GM23248 (cell line): ENCODE results near the gene ARFIP1. TPM values are rescaled to one million over a fixed set of nuclear protein-coding genes. Genes with fewer than 3 reads are reported as not detected.

Experiments
- DNase-seq: peaks from one replicate; pipeline ENCODE4 v3.0.0-alpha.2; 2015
- H2AFZ ChIP-seq: fragments of 200-600 bp; sonication (generic); 2 replicates; pipeline ENCODE4 v1.6.1; 2016; ENCODE audit warnings: antibody characterized with exemption
- H3F3A ChIP-seq: fragments of 200-600 bp; sonication (generic); 2 replicates; pipeline ENCODE4 v1.6.1; 2016; ENCODE audit warnings: mild to moderate bottlenecking, antibody characterized with exemption, mixed run types; ENCODE audit not compliant: insufficient read depth
- H3K27ac ChIP-seq: fragments of 200-600 bp; sonication (generic); 2 replicates; pipeline ENCODE4 v1.5.1; 2016; ENCODE audit warnings: mild to moderate bottlenecking
- H3K27me3 ChIP-seq: fragments of 200-600 bp; sonication (generic); replicated peaks from 2 replicates; pipeline ENCODE4 v1.6.1; 2016; ENCODE audit warnings: mild to moderate bottlenecking; ENCODE audit not compliant: insufficient read depth
- H3K36me3 ChIP-seq: fragments of 200-600 bp; sonication (generic); 2 replicates; pipeline ENCODE4 v1.6.1; 2016; ENCODE audit warnings: low read depth, mild to moderate bottlenecking
- H3K4me1 ChIP-seq: fragments of 200-600 bp; sonication (generic); 2 replicates; pipeline ENCODE4 v1.6.1; 2016; ENCODE audit warnings: mild to moderate bottlenecking; ENCODE audit not compliant: insufficient read depth
- H3K4me2 ChIP-seq: fragments of 200-600 bp; sonication (generic); one replicate; pipeline ENCODE4 v1.6.1; 2016; ENCODE audit warnings: mild to moderate bottlenecking; ENCODE audit not compliant: unreplicated experiment
- H3K4me3 ChIP-seq: fragments of 200-600 bp; sonication (generic); 2 replicates; pipeline ENCODE4 v1.5.1; 2016; ENCODE audit warnings: mild to moderate bottlenecking
- H3K79me2 ChIP-seq: fragments of 200-600 bp; sonication (generic); 2 replicates; pipeline ENCODE4 v1.6.1; 2016; ENCODE audit warnings: mild to moderate bottlenecking; ENCODE audit not compliant: insufficient read depth
- H3K9ac ChIP-seq: fragments of 200-600 bp; sonication (generic); 2 replicates; pipeline ENCODE4 v1.6.1; 2016; ENCODE audit warnings: mild to moderate bottlenecking
- H3K9me2 ChIP-seq: fragments of 200-600 bp; sonication (generic); 2 replicates; pipeline ENCODE4 v1.6.1; 2016; ENCODE audit warnings: mixed run types, mild to moderate bottlenecking, moderate library complexity; ENCODE audit not compliant: insufficient read depth
- H3K9me3 ChIP-seq: fragments of 200-600 bp; sonication (generic); one replicate; pipeline ENCODE4 v1.6.1; 2017; ENCODE audit warnings: low read depth
- H4K20me1 ChIP-seq: fragments of 200-600 bp; sonication (generic); 2 replicates; pipeline ENCODE4 v1.6.0; 2016; ENCODE audit not compliant: insufficient read depth
- EZH2 ChIP-seq: fragments of 200-600 bp; sonication (generic); IDR thresholded peaks from 2 replicates; pipeline ENCODE4 v1.6.1; 2018; ENCODE audit warnings: antibody characterized with exemption, mild to moderate bottlenecking; ENCODE audit not compliant: insufficient read depth, poor library complexity, severe bottlenecking
- EZH2phosphoT487 ChIP-seq: fragments of 200-600 bp; sonication (generic); IDR thresholded peaks from 2 replicates; pipeline ENCODE4 v1.6.1; 2018; ENCODE audit warnings: antibody characterized with exemption, moderate library complexity, mild to moderate bottlenecking, low read depth; ENCODE audit not compliant: insufficient read depth
- WGBS, 2 experiments: methylation state at CpG; one replicate each; pipeline ENCODE4 v1.1.6; 2015 to 2017; ENCODE audit warnings: low lambda C conversion rate in 2 of 2, low coverage in 1 of 2; ENCODE audit errors: missing lambda C conversion rate in 2 of 2; 5-methylcytosine and 5-hydroxymethylcytosine counted together
- in situ Hi-C: fragments of 300-500 bp; cut with MboI; formaldehyde crosslinking; loops from 2 replicates; pipeline ENCODE4 v1.15.0; 2020
- polyA plus RNA-seq: library from polyadenylated mRNA; unstranded; fragments of >200 nt; fragmentation: Nextera tagmentation; extraction: Ambion mirVana; gene quantifications from 2 replicates; pipeline ENCODE4 v1.2.1, GENCODE V29; 2016
- total RNA-seq: library from RNA; depleted of rRNA; stranded (reverse); fragments of >200 nt; shearing (Covaris generic); gene quantifications from 2 replicates; pipeline ENCODE4 v1.2.3, GENCODE V29; 2014

The ARFIP1 gene
- total and polyA plus RNA-seq, 2 experiments from 2014 or later = 40.7 to 61.4 TPM

DNA sequence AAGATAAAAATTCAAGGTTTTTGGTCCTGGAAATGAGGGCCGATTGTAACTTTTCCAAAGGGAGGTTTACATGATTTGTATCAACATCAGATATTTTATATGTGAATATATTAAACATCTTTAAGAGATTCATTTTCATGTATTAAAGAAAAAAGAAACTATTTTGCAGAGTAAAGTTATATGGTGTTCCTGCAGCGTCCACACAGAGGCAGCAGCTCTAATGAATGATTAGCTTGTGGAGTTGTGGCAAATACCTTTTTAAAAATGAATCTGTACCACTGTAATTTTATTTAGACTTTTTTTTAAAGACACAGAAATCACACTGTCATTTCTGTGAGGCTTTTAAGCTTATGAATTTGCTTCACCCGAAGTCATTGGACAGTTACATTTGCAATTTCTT lies 130.8 kb downstream of the ARFIP1 start:
- Histone ChIP-seq H3K9ac (no peak overlapping the region), H3K9me3 (no peaks in the 10 kb centered on the region), H3K36me3 (peaks cover 21% of the 10 kb centered on the region), H3K79me2 (no peaks in the 10 kb centered on the region), H3K9me2 (no peaks in the 10 kb centered on the region), H2AFZ (no peak overlapping the region), H3F3A (no peaks in the 10 kb centered on the region), H4K20me1 (no peaks in the 10 kb centered on the region), H3K4me1 (no peaks in the 10 kb centered on the region), H3K4me2 (no peak overlapping the region), H3K4me3 (no peak overlapping the region), H3K27ac (no peak overlapping the region), H3K27me3 (no peaks in the 10 kb centered on the region)
- no peak for DNase-seq
- no peak for TF ChIP-seq EZH2phosphoT487
- TF ChIP-seq EZH2 = no peak
- in situ Hi-C loops = no loop called here
- 65% methylated on average over 3 of the region's 3 CpGs for WGBS, 2 experiments

DNA sequence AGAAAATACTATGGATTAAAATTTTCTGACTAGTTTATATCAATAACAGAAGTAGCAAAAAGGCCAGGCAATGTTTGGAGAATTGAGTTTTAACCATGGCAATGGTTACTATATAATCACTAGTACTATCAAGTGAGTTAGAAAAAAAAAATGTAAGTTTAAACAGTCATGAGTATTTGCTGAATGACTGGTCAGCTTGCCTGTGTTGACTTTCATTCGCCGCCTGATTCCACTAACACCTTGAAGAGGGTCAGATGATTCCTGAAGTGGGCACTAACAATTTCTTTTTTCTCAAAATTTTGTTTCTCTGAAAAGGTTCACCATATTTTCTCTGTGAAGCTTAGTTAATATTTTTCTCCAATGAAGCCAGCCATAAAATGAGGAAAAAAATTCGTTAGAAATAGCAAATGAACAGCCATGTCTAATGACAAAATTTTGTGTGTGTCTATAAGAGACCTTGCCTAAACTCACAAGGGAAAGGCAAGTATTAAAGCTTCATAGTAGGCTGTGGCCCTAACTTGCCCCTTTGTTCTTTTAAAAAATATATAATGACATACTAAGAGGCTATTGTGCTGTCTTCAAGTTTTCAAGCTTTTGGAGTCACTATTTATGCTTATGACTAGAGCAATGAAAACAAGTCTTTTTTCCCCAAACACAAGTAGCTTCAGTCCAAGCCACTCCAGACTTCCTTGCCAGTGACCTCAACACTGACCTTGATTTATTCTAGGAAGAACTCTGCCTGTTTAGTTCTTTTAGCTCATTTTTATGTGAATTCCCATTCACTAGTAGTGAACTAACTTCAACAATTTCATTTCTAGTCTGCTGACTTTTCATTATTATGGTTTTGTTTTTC lies 138.0 kb downstream of the ARFIP1 start:
- no peaks in the 10 kb centered on the region for H3F3A ChIP-seq
- TF ChIP-seq EZH2phosphoT487 = no peak
- no peak for TF ChIP-seq EZH2
- WGBS, 2 experiments = 96 to 98% methylated on average over 3 of the region's 3 CpGs
- no peak for DNase-seq
- no peaks in the 10 kb centered on the region for H3K4me1 ChIP-seq
- H3K27me3 ChIP-seq = no peaks in the 10 kb centered on the region
- in situ Hi-C loops = no loop called here
- no peak overlapping the region for H2AFZ ChIP-seq
- H3K79me2 ChIP-seq = no peaks in the 10 kb centered on the region
- H3K9me2 ChIP-seq = no peaks in the 10 kb centered on the region
- no peak overlapping the region for H3K4me2 ChIP-seq
- peaks cover 9% of the 10 kb centered on the region; the same call in 1 of the 2 replicates for H3K36me3 ChIP-seq
- H4K20me1 ChIP-seq = no peaks in the 10 kb centered on the region
- H3K4me3 ChIP-seq = no peak overlapping the region
- H3K27ac ChIP-seq = no peak overlapping the region
- H3K9ac ChIP-seq = no peak overlapping the region
- no peaks in the 10 kb centered on the region for H3K9me3 ChIP-seq

- no peak overlapping the region for H3K9ac ChIP-seq
- TF ChIP-seq EZH2phosphoT487 (no peak), EZH2 (no peak)
- no peaks in the 10 kb centered on the region for H3K79me2 ChIP-seq
- no peak overlapping the region for H3K4me2 ChIP-seq
- H3K36me3 ChIP-seq = peaks cover 9% of the 10 kb centered on the region; the same call in 1 of the 2 replicates
- H3K4me3 ChIP-seq = no peak overlapping the region
- H3K27ac ChIP-seq = no peak overlapping the region
- no peaks in the 10 kb centered on the region for H3F3A ChIP-seq
- no peak for DNase-seq
- no peaks in the 10 kb centered on the region for H4K20me1 ChIP-seq
- 100% methylated on average over 2 of the region's 2 CpGs for WGBS, 2 experiments
- in situ Hi-C loops = no loop called here
- no peaks in the 10 kb centered on the region for H3K27me3 ChIP-seq
- no peaks in the 10 kb centered on the region for H3K4me1 ChIP-seq
- no peak overlapping the region for H2AFZ ChIP-seq
- H3K9me2 ChIP-seq = no peaks in the 10 kb centered on the region
- H3K9me3 ChIP-seq = no peaks in the 10 kb centered on the region
Observed at GRCh38 chr4:152919826-152920225, 140.1 kb downstream of the ARFIP1 start.

DNA sequence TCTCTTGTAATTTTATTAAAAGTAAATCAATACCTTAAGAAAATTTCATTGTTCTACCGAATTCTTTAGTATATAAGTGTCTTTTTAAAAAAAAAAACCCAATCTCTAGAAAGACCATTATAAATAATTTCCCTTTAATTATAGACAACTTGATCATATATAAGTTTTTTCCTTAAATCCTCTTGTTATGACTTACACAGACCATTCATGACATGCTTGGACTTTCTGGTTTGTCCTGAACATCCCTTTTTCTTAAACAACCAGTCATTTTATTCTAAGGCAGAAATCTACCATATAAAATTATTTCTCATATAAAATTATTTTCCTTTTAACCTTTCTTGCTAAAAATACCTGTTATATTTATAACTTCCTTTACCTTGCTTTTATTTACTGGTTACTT lies 141.0 kb downstream of the ARFIP1 start:
- 43 to 64% methylated on average over 1 of the region's 1 CpG for WGBS, 2 experiments
- peaks cover 9% of the 10 kb centered on the region; the same call in 1 of the 2 replicates for H3K36me3 ChIP-seq
- H3K27me3 ChIP-seq = no peaks in the 10 kb centered on the region
- no peak for DNase-seq
- no peak overlapping the region for H3K4me3 ChIP-seq
- in situ Hi-C loops = no loop called here
- H3K9me3 ChIP-seq = no peaks in the 10 kb centered on the region
- no peak overlapping the region for H2AFZ ChIP-seq
- no peak overlapping the region for H3K27ac ChIP-seq
- no peaks in the 10 kb centered on the region for H3K4me1 ChIP-seq
- TF ChIP-seq EZH2phosphoT487 = no peak
- TF ChIP-seq EZH2 = no peak
- H3K4me2 ChIP-seq = no peak overlapping the region
- no peaks in the 10 kb centered on the region for H4K20me1 ChIP-seq
- no peaks in the 10 kb centered on the region for H3K79me2 ChIP-seq
- H3K9me2 ChIP-seq = no peaks in the 10 kb centered on the region
- H3K9ac ChIP-seq = no peak overlapping the region
- H3F3A ChIP-seq = no peaks in the 10 kb centered on the region
